Activated CD4-positive, alpha-beta T cell treated with anti-CD3 and anti-CD28 coated beads for 1 hour (primary cell): ENCODE data around the gene INSR.
"Not testable (repeated sequence)": the region's sequence is repeated elsewhere in the genome, so short reads cannot be mapped to it uniquely, and the experiment has no call there.

Source experiments
- DNase-seq: peaks from one replicate; pipeline ENCODE4 v3.0.0-alpha.2; 2020

The INSR gene

DNA sequence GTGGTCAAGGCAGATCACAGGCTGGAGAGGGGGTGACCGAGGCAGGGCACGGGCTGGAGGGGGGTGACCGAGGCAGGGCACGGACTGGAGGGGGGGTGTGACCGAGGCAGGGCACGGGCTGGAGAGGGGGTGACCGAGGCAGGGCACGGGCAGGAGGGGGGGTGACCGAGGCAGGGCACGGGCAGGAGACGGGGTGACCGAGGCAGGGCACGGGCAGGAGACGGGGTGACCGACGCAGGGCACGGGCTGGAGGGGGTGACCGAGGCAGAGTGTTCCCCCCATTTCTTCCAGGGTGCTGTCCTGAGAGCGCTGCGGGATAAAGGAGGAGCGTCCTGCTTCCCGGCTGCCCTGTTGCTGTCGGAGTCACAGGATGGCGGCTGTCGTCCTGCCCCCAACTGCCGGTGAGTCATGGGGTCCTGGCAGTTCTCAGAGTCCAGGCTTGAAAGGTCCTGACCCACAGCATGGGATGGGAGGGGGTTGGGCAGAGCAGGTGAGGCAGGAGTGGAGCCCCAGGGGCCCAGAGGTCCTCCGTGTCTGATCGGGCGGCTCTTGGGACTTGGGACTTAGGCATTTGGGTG lies 219.4 kb downstream of the INSR start:
- DNase-seq = no peak

DNA sequence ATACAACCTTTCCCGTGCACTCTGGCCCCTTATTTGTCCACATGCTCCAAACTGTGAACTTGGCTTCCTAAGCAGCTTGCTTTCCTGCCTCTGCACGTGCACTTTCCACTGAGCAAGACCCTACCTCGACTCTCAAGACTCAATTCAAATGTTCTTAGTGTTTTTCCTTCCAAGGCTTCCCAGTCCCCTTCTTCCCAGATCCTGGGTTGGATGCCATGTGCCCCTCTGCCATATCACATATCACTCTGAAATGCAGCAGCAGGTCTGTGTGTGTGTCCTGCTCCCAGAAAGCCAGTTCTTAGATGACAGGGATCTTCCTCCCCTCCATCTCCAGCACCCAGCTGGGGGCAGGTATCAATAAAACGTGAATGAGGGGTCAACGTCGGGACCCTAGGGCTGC lies 221.7 kb downstream of the INSR start:
- DNase-seq = no peak

DNA sequence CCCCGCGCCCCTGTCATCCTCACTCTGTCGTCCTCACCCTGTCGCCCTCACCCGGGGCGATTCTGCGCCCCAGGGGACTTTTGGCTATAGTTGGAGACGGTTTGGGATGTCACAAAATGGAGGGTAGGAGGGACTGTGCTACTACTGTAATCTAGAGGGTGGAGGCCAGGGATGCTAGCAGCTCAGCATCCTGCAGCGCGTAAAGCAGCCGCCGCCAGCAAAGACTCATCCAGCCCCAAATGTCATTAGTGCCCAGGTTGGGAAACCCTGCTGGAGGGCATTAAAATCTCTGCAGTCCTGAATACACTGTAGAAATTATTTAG lies 224.3 kb downstream of the INSR start:
- DNase-seq = no peak

DNA sequence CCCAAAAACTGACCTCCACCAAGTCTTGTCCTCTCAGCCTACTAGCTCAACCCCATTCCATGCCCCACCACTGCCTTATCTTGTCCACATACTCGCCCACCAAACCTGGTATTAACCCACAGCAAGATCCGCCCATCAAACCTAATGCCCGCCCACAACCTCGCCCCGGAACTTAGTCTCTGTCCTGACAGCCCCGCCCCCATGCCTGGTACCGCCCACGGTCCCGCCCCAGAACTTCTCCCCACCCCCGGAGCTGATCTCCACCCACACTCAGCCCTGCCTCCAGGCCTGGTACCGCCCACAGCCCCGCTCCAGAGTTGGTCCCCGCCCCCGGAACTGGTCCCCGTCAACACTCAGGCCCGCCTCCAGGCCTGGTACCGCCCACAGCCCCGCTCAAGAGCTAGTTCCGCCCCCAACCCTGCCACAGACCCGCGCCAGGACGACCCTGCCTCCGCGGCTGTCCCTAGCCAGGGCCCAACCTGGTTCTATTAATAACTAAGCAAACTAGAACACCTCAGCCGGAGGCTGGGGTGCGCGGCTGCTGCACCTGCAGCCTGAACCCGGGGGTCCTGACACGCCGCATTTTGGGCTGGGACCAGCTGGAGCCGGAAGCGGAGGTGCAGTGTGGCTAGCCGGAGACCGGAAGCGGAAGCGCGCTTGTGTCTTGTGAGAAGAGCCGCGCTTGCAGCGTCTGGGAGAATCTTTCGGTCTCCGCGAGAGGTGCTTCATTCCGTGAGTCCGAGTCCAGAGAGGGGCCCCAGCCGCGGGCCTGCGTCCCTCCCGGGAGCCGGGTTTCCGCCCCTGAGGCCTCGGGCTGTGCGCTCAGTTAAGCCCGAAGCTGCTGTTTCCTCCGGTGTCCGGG lies 224.9 kb downstream of the INSR start, which contains the start of gene ZNF557:
Gene ZNF557, plus strand, starts transcription at position 662 of the 862 bp plus-strand sequence. CDS start 5,372 bp downstream, outside the sequence.
- DNase-seq = peak; percentile 99

DNA sequence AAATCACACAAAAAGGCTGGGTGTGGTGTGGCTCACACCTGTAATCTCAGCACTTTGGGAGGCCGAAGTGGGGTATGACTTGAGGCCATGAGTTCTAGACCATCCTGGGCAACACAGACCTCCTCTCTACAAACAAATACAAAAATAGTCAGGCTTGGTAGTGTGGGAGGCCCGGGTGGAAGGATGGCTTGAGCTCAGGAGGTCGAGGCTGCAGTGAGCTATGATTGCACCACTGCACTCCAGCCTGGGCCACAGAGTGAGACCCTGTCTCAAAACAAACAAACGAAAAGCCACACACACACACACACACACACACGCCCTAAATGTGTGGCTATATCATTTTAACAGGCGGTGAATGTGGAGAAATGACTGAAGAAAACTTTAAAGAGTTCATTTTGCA lies 225.6 kb downstream of the INSR start:
- no peak for DNase-seq

DNA sequence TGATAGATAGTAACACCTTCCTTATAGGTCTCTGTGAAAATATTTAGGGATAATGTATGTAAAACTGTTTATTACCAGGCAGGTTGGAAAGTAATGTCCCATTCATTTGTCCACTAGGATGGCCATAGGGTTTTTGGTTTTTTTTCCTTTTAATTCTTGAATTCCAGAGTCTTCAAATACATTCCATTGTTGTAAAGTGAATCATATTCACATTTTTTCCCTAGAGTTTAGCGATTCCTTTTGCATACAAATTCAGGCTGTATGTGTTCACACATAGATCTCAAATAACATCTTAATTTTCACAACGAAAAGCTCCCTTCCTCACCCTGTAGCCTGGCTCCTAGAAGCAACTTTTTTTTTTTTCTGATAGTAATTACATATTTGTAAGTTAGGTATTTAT lies 226.5 kb downstream of the INSR start:
- DNase-seq = no peak

DNA sequence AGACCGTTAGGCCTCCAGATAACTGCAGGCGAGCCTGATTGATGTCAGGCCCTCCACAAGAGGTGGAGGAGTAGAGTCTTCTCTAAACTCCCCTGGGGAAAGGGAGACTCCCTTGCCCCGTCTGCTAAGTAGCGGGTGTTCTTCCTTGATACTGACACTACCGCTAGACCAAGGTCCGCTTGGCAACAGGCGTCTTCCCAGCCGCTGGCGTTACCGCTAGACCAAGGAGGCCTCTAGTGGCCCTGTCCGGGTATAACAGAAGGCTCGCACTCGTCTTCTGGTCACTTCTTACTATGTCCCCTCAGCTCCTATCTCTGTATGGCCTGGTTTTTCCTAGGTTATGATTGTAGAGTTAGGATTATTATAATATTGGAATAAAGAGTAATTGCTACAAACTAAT lies 227.1 kb downstream of the INSR start:
- not testable (repeated sequence) for DNase-seq

DNA sequence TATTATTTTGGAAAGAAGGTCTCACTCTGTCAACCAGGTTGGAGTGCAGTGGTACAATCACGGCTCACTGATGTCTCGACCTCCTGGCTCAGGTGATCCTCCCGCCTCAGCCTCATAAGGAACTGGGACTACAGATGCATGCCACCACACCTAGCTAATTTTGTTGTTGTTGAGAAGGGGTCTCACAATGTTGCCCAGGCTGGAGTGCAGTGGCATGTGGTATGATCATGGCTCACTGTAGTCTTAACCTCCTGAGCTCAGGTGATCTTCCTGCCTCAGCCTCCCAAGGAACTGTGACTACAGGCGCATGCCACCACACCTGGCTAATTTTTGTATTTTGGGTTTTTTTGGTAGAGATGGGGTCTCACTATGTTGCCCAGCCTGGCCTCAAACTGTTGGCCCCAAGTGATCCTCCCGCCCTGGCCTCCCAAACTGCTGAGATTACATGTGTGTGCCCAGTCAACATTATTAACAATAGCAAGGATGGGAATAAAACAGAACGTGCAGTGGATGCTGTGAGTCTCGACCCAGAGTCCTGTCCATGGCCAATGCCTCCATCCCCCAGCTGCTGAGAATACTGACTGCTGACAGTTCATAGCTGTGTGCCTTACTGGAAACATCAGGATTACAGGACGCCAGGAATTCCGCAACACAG lies 230.3 kb downstream of the INSR start:
- no peak for DNase-seq

DNA sequence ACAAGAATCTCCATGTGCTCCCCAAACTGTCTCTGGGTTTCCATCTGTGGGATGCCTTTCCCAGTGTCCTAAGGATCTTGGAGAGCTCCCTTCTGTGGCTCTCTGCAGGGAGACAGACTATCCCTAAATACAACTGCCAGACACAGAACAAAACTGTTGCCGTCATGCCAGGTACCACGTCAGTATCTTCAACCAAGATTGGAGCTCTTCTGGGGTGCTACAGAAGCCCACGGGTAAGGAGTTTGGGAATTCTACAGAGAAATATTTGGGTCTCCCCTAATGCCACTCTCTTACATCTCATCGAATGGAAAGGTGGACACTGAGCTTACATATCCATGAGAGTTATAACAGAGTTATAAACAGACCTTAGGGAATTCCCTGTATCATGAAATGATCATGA lies 230.9 kb downstream of the INSR start:
- DNase-seq = no peak
